AG04449 (cell line): ENCODE data around the gene FHAD1.

Source experiments
- CTCF ChIA-PET: fragments of 350-600 bp; formaldehyde crosslinking; extraction: SDS; loops from one replicate; lab custom pipeline; 2021; ENCODE audit warnings: antibody characterized with exemption; lab: Yijun Ruan, JAX
- POLR2A ChIA-PET: fragments of 400-600, 350-600 bp; formaldehyde crosslinking; extraction: SDS; loops from one replicate; lab custom pipeline; 2020; ENCODE audit warnings: antibody characterized with exemption, inconsistent platforms; lab: Yijun Ruan, JAX
- DNase-seq: peaks from one replicate; pipeline ENCODE4 v3.0.0-alpha.2; 2010; ENCODE audit warnings: low read depth, low spot score
- H3K4me3 ChIP-seq: 2 replicates; pipeline ENCODE4 v1.5.1; 2011; ENCODE audit warnings: low read depth, mild to moderate bottlenecking, control low read depth, low read length
- CTCF ChIP-seq: IDR thresholded peaks from one replicate; pipeline ENCODE4 v1.5.1; 2011; ENCODE audit warnings: mild to moderate bottlenecking, moderate library complexity, low read length, control low read depth, inconsistent platforms; ENCODE audit not compliant: insufficient read depth; ENCODE audit errors: missing control alignments

The FHAD1 gene

GRCh38 chr1:15257309-15257708, 10.3 kb downstream of the FHAD1 start:
- POLR2A ChIA-PET, result no interaction called here
- no peak for TF ChIP-seq CTCF
- DNase-seq, result no peak
- no peak overlapping the region for H3K4me3 ChIP-seq
- CTCF ChIA-PET, result no interaction called here

GRCh38 chr1:15258833-15259621, 12.0 kb downstream of the FHAD1 start:
- H3K4me3 ChIP-seq, result no peak overlapping the region
- DNase-seq, result no peak
- ChIA-PET POLR2A (no interaction called here), CTCF (interaction anchor here (1.5 to 2.4 kb wide), 2 partner anchors 13 to 107 kb away, joined by 5 to 10 read pairs; no protein-coding TSS in a partner anchor)
- no peak for TF ChIP-seq CTCF

- no peak overlapping the region for H3K4me3 ChIP-seq
- POLR2A ChIA-PET, result no interaction called here
- CTCF ChIA-PET, result interaction anchor here (1.5 to 2.4 kb wide), 2 partner anchors 12 to 108 kb away, joined by 5 to 10 read pairs; no protein-coding TSS in a partner anchor
- TF ChIP-seq CTCF, result no peak
- no peak for DNase-seq
Observed at GRCh38 chr1:15259622-15260007, 12.6 kb downstream of the FHAD1 start.

- no peak for TF ChIP-seq CTCF
- DNase-seq, result no peak
- ChIA-PET POLR2A (no interaction called here), CTCF (interaction anchor here (0.9 to 2.4 kb wide), 4 partner anchors 12 to 132 kb away, joined by 5 to 9 read pairs (median 6); partner anchors contain the start of gene TMEM51)
- no peak overlapping the region for H3K4me3 ChIP-seq
Observed at GRCh38 chr1:15260418-15261154, 13.6 kb downstream of the FHAD1 start.

GRCh38 chr1:15261155-15262002, 14.4 kb downstream of the FHAD1 start:
- no peak overlapping the region for H3K4me3 ChIP-seq
- ChIA-PET CTCF (interaction anchor here (0.8 to 2.1 kb wide), 9 partner anchors 10 to 135 kb away, joined by 3 to 9 read pairs (median 4); partner anchors contain the start of gene TMEM51), POLR2A (no interaction called here)
- no peak for DNase-seq
- no peak for TF ChIP-seq CTCF
